ENCODE measurements around the gene PHC3.

DNA sequence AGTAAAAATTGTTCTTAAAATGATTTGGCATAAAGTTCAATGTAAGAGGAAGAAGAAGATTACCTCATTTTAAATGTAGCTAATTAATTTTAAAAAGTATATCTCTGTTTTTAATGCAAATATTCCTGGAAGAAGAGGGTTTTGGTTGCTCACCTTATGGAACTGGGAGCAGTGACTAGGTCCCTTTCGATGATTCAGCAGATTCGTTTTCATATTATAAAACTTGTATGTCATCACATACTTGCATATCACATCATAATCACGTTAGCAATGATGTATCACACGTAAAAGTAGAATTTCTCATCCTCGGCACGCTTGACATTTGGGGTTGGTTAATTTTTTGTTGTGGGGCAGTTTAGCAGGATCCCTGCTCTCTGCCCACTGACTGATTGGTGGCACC lies 96.1 kb downstream of the PHC3 start:
- no peak for TF ChIP-seq POLR2A (IDR thresholded peaks at IDR 0.05)
- no peak for TF ChIP-seq CTCF (IDR thresholded peaks at IDR 0.05)
- no peak for TF ChIP-seq POLR2AphosphoS5 (IDR thresholded peaks at IDR 0.05)
- TF ChIP-seq EP300 (IDR thresholded peaks at IDR 0.05): no peak

Data from gastroesophageal sphincter (tissue), 3 donors.